HG03457 (cell line): ENCODE measurements around the gene DNAJC27.
A peak's percentile ranks its signal among the peaks of the same experiment; 100 is the strongest.

Experiments
- ATAC-seq: cut with Tn5 transposase; IDR thresholded peaks from one replicate; pipeline ENCODE4 v1.9.1; 2021; ENCODE audit warnings: moderate number of reproducible peaks; ENCODE audit not compliant: unreplicated experiment

Gene DNAJC27

DNA sequence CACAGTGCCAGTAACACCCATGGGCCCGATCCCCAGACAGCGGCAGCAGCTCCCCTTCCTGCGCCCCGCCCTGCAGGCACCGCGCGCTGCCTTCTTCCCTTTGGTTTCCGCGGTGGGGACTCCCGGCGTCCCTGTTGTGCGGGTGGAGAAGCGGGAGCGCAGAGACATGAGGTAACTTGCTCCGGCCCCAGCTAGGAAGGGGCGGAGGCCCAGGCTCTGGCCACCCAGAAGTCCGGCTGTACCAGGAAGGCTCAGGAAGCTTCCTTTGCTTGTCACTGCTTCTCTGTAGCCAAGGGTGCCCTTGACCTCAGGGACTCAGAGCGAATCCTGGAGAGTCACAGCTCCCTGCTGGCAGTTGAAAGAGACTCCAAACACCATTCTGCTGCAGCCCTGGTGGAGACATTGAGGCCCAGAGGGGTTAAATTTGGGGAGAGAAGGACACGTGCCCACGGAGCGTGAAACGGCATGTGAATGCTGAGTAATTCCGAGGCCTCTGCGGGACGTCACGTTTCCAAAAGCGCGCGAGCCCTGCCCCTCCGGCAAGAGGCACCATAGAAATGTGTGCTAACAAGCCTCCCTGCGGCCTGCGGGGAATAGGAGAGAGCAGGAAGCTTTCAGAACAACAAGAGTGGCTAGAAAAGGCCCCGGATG is 45.0 kb downstream of the DNAJC27 start:
- no peak for ATAC-seq

DNA sequence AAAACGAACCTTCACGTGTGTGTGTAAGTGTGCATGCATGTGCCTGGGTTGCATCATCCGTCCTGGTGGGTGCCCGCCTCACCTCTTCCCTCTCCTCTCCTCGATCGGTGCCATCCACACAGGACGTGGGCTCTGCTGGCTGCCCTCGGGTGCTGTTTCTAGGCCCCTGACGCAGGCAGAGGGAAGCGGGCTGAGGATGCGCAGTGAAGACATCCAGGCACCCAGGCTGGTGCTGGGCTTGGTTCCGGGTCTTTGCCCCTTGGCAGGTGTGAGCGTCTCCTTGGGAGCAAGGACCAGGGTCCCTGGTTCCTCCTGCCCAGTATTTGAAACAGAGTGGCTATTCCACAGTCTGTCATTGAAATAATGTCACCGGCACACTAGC is 45.5 kb downstream of the DNAJC27 start:
- no peak for ATAC-seq

- no peak for ATAC-seq
Observed at GRCh38 chr2:24925815-24926214, 45.9 kb downstream of the DNAJC27 start.

DNA sequence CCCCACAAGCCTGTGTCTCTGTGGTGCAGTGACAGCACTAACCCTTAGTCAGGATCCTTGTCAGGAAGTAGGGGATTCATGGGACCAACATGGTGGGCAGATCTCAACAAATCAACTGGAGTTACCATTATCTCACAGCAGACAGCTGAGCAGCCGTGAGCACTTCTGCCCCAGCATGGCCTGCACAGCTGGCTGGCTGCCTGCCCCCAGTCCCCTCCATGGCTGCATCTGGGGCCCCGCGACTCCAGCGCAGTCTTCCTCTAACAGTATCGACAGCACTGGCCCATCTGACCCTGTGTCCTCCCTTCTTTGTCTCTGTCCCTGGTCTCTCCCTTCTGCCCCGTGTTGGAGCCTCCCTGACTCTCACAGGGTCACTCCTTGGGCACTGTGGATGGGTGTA is 47.0 kb downstream of the DNAJC27 start:
- ATAC-seq = no peak

DNA sequence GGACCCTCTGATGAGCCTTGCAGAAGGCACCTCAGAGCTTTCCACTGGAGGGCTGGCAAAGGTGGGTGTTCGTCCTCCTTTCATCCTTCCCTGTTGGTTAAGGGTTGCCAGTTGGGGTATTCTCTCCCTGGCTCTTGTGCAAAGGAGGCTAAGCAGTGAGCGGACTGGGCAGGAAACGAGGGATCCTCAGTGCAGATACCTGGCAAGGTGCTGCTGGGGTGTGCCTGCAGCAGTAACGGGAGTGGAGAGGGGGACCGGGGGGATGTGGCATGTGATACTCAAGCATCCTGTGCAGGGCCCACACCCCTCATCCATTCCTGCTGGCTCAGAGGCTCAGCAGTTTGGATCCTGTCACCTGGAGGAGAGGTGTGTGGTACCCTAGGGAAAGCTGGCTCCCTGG is 47.5 kb downstream of the DNAJC27 start:
- ATAC-seq = no peak

DNA sequence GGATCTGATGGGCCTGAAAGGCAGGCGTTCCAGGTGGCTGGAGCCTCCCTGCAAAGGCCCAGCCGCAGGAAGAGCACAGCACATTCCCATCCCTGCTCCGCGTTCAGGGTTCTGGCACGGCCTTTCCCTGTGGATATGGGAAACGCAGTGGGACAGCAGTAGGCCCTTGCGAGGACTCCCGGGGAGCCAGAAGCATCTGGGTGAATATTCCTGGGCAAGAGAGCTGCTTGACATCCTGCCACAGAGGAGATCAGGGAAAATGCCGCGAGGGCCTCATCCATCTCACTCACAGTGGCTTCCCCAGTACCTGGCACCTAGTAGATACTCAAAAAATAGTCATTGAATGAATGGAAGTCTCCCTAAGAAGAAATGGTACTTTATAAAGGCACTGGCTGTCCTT is 48.6 kb downstream of the DNAJC27 start:
- ATAC-seq = no peak

- ATAC-seq = no peak
Observed at GRCh38 chr2:24922556-24922955, 49.2 kb downstream of the DNAJC27 start.

- no peak for ATAC-seq
Observed at GRCh38 chr2:24920809-24921441, 50.8 kb downstream of the DNAJC27 start.

GRCh38 chr2:24920098-24920808 is 51.5 kb downstream of the DNAJC27 start, which contains the start of gene ADCY3:
TSS of gene ADCY3 (minus strand) at chr2:24920237. CDS start at chr2:24918987, 1,250 bp downstream.
- ATAC-seq = peak; percentile 47

DNA sequence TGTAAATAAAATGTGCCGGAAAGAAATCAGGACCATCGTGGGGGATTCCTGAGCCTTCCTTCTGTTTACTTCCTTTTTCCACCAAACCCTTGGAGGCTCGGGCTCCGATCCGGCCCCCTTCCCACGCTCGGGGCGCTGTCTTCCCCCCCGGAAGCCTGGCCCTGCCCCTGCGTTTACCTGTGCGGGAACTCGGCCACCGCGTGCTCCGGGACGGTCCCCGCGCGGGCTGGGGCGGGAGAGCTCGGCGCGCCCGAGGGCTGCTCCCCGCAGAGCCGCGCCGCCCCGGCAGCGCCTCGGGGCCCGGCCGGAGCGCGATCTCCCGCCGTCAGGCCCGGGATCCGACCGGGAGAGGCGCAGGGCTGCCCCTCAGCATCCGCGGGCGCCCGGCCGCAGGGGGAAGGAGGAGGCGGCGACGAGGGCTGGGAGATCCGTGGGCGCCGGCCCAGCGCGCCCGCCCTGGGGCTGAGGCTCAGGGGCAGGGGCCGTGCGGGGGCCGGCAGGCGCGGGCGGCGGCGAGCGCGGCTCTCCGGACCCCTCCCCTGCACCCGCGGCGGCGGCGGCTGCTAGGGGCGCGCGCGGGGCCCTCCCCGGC is 52.2 kb downstream of the DNAJC27 start:
- ATAC-seq = peak; percentile 16

DNA sequence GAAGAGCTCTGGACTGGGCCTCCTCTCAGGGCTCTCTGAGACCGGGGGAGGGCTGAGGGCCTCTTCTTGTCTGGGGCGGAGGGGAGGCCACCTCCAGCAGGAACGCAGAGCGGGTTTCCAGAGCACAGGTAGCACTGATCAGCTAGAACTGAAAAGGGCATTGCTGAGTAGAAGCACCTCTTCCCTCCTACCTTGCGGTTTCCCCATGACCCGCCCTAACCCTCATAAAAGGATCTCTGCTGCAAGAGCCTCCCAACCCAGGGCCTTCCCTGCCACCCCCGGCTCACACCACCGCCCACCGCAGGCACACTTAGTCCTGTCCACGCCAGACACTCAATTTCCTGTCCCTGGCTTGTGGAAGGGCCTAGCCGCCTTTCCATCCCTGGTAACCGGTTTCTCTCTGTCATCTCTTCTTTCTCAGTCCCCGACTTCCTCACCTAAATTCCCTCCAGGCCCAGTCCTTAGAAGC is 52.7 kb downstream of the DNAJC27 start:
- no peak for ATAC-seq

GRCh38 chr2:24918326-24919036 is 53.3 kb downstream of the DNAJC27 start:
- no peak for ATAC-seq

DNA sequence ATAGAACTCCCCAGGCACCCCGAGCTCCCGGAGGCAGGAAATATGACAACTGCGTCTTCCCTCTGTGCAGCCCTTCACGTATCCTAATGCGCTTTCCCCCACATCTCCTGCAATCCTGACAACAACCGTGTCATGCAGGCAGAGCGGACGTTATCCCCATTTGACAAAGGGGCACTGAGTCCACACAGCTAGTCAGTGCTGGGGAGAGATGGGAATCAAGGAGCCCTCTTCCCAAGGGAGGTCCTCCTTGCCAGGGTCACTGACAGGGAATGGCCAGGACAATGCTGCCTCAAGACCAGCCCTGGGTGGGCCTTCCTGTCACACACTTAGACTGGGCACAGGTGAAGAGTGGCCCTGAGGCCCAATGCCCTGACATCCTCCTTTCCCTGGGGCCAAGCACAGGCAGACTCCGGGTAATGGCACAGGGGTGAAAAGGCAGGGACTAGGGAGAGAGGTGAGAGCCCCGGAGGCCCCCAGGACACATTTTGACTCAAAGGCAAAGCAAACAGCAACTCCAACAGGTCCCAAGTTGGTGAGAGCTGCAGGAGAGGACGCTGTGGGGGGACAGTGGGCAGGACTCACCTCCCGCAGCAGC is 53.9 kb downstream of the DNAJC27 start:
- no peak for ATAC-seq

- no peak for ATAC-seq
Observed at GRCh38 chr2:24917086-24917485, 54.7 kb downstream of the DNAJC27 start.

GRCh38 chr2:24915796-24916195 is 56.0 kb downstream of the DNAJC27 start:
- no peak for ATAC-seq

GRCh38 chr2:24915175-24915574 is 56.6 kb downstream of the DNAJC27 start:
- ATAC-seq = no peak

DNA sequence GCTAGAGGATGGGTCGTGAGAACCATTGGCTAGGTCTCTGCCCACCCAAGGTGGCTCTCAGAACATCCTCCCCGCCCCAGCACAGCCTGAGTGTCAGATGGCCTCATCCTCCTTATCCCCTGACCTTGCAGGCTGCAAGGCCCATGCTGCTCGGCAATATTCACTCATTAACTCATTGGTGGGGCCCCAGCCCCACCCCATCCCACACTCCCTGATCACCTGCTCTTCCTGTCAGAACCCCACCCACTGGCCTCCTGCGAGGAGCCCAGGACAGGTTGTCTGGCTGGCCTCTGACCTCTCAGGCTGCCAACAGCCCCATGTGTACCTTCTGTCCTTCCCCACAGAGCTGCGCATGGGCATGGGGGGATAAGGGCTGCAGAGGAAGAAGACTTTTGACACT is 57.0 kb downstream of the DNAJC27 start:
- no peak for ATAC-seq

GRCh38 chr2:24913911-24914310 is 57.8 kb downstream of the DNAJC27 start:
- ATAC-seq = no peak

- no peak for ATAC-seq
Observed at GRCh38 chr2:24912986-24913385, 58.8 kb downstream of the DNAJC27 start.

- no peak for ATAC-seq
Observed at GRCh38 chr2:24912523-24912922, 59.2 kb downstream of the DNAJC27 start.

DNA sequence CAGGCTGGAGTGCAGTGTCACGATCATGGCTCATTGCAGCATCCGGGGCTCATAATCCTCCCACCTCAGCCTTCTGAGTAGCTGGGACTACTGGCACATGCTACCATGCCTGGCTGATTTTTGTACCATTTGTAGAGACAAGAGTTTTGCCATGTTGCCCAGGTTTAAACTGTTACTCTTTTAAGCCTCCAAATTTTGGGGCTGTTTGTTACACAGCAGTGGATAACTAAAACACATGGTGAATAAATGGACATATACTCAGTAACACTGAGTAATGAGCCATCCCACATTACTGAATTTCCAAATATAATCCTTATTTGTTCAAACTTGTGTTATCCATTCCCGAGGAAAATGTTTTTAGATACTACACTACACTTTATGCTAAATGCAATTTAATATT is 61.5 kb downstream of the DNAJC27 start:
- ATAC-seq = no peak
